Endothelial cell of umbilical vein (primary cell): ENCODE data around the gene MAML3. TPM values are rescaled to one million over a fixed set of nuclear protein-coding genes. Genes with fewer than 3 reads are reported as not detected.

Experiments used
- BruUV-seq: library from RNA; stranded (reverse); fragments of 400-500 nt; replicated peaks from 2 replicates; lab custom pipeline; 2021; lab: Mats Ljungman, UMichigan
- CTCF ChIA-PET: fragments of 300-600, 350-600 bp; sonication (Branson Sonifier 250); formaldehyde crosslinking; loops from one replicate; lab custom pipeline; 2021; ENCODE audit warnings: antibody characterized with exemption, inconsistent platforms; lab: Charles Lee
- POLR2A ChIA-PET: fragments of 300-600, 350-600 bp; sonication (Branson Sonifier 250); formaldehyde crosslinking; loops from one replicate; lab custom pipeline; 2021; ENCODE audit warnings: antibody characterized with exemption, inconsistent platforms; lab: Charles Lee
- DNase-seq: peaks from one replicate; pipeline ENCODE4 v3.0.0-alpha.2; 2011; ENCODE audit warnings: low read depth, low spot score
- FAIRE-seq: peaks from 2 replicates; lab custom pipeline; 2011; peaks lifted over from hg19 to GRCh38; lab: Jason Lieb, UNC
- H2AFZ ChIP-seq: 2 replicates; pipeline ENCODE4 v1.6.0; 2012; ENCODE audit warnings: low read depth, low read length, control low read depth, inconsistent platforms
- H3K27ac ChIP-seq: 2 replicates; pipeline ENCODE4 v1.5.1; 2011; ENCODE audit warnings: low read depth, mild to moderate bottlenecking, control low read depth, low read length, moderate library complexity; ENCODE audit not compliant: insufficient read depth
- H3K27me3 ChIP-seq, 2 experiments: 2 replicates each; pipeline versions ENCODE4 v1.6.0 to v1.6.1; 2011; ENCODE audit warnings: low read length in 2 of 2, mixed read lengths in 1 of 2; ENCODE audit not compliant: control insufficient read depth in 2 of 2, insufficient read depth in 2 of 2
- H3K36me3 ChIP-seq, 2 experiments: 2 replicates in 1 of 2; 3 replicates in 1 of 2; pipeline ENCODE4 v1.5.1; 2011; ENCODE audit warnings: low read length in 2 of 2, mild to moderate bottlenecking in 1 of 2, moderate library complexity in 1 of 2; ENCODE audit not compliant: control insufficient read depth in 2 of 2, insufficient read depth in 2 of 2; ENCODE audit errors: extremely low read depth in 1 of 2
- H3K4me1 ChIP-seq: 3 replicates; pipeline ENCODE4 v1.5.1; 2011; ENCODE audit warnings: mild to moderate bottlenecking, low read length; ENCODE audit not compliant: control insufficient read depth, insufficient read depth; ENCODE audit errors: extremely low read depth
- H3K4me2 ChIP-seq: 2 replicates; pipeline ENCODE4 v1.6.1; 2011; ENCODE audit warnings: low read length, control low read depth, mixed read lengths; ENCODE audit not compliant: insufficient read depth
- H3K4me3 ChIP-seq, 3 experiments: fragments of 200-600 bp in 1 of 3; sonication (generic), shearing (Covaris generic) in 1 of 3; replicated peaks in 1 of 3; 2 replicates each; pipeline ENCODE4 v1.5.1; 2011 to 2016; ENCODE audit warnings: control low read depth in 3 of 3, low read length in 3 of 3, mild to moderate bottlenecking in 2 of 3, inconsistent platforms in 1 of 3, low read depth in 1 of 3, moderate library complexity in 1 of 3; ENCODE audit not compliant: insufficient read depth in 1 of 3
- H3K79me2 ChIP-seq: 2 replicates; pipeline ENCODE4 v1.6.0; 2012; ENCODE audit warnings: low read length, inconsistent platforms; ENCODE audit not compliant: control insufficient read depth, insufficient read depth
- H3K9ac ChIP-seq: replicated peaks from 2 replicates; pipeline ENCODE3; 2011; ENCODE audit warnings: low read length, control low read depth; ENCODE audit not compliant: insufficient read depth; ENCODE audit errors: extremely low read depth
- H3K9me1 ChIP-seq: replicated peaks from 3 replicates; pipeline ENCODE4 v1.6.0; 2011; ENCODE audit warnings: mild to moderate bottlenecking, low read length; ENCODE audit not compliant: control insufficient read depth, insufficient read depth; ENCODE audit errors: extremely low read depth
- H3K9me3 ChIP-seq: replicated peaks from 2 replicates; pipeline ENCODE4 v1.5.1; 2012; ENCODE audit warnings: low read length, inconsistent platforms; ENCODE audit not compliant: control insufficient read depth, insufficient read depth
- H4K20me1 ChIP-seq: replicated peaks from 2 replicates; pipeline ENCODE3; 2011; ENCODE audit warnings: mild to moderate bottlenecking, low read length; ENCODE audit not compliant: control insufficient read depth, insufficient read depth; ENCODE audit errors: extremely low read depth
- EZH2 ChIP-seq: IDR thresholded peaks from 2 replicates; pipeline ENCODE4 v1.6.1; 2012; ENCODE audit warnings: borderline replicate concordance, low read depth, mild to moderate bottlenecking, moderate library complexity, low read length, inconsistent platforms; ENCODE audit not compliant: severe bottlenecking
- FOS ChIP-seq: IDR thresholded peaks from 2 replicates; pipeline ENCODE4 v1.6.1; 2011; ENCODE audit warnings: mild to moderate bottlenecking, low read length, moderate library complexity, borderline replicate concordance; ENCODE audit not compliant: insufficient read depth
- GATA2 ChIP-seq: IDR thresholded peaks from 2 replicates; pipeline ENCODE4 v1.7.0; 2011; ENCODE audit warnings: low read depth, mild to moderate bottlenecking, moderate library complexity, mixed read lengths, low read length; ENCODE audit not compliant: insufficient read length, insufficient read depth
- JUN ChIP-seq: IDR thresholded peaks from 2 replicates; pipeline ENCODE4 v1.6.1; 2011; ENCODE audit warnings: borderline replicate concordance, low read depth; ENCODE audit not compliant: insufficient read length, insufficient read depth
- MYC ChIP-seq: IDR thresholded peaks from one replicate; pipeline ENCODE4 v1.6.1; 2011; ENCODE audit warnings: mild to moderate bottlenecking, low read depth, low read length
- POLR2A ChIP-seq: IDR thresholded peaks from 2 replicates; pipeline ENCODE4 v1.6.1; 2012; ENCODE audit warnings: low read depth, mild to moderate bottlenecking, control low read depth, low read length
- POLR2AphosphoS5 ChIP-seq: IDR thresholded peaks from 2 replicates; pipeline ENCODE4 v1.6.1; 2012; ENCODE audit warnings: low read depth, mild to moderate bottlenecking, control low read depth, low read length, moderate library complexity; ENCODE audit not compliant: insufficient read depth
- dilution Hi-C: fragments of 300-500 bp; cut with MboI; formaldehyde crosslinking; loops from one replicate; pipeline ENCODE4 v1.15.0; 2019; ENCODE audit warnings: low sequenced_read_pairs; ENCODE audit not compliant: extremely low pct_ligation_motif_present
- intact Hi-C: fragments of 100-400 bp; cut with micrococcal nuclease; formaldehyde crosslinking; loops from one replicate; pipeline ENCODE4 v1.10.0; 2022
- polyA plus RNA-seq, 4 experiments: library from polyadenylated mRNA; depleted of rRNA in 3 of 4; stranded (reverse) in 3 of 4; unstranded in 1 of 4; fragments of >200 nt; gene quantifications; 2 replicates each; pipeline versions ENCODE4 v1.2.1 to v1.2.3, GENCODE V29; 2011 to 2012; ENCODE audit warnings: missing spikeins in 1 of 4
- total RNA-seq: library from RNA; stranded (reverse); gene quantifications from 2 replicates; pipeline ENCODE4 v1.2.3, GENCODE V29; 2021
- TF ChIP-seq, protein P1 (sequence below), 2 donors: IDR thresholded peaks; 1 replicate in 1 of 2; 2 replicates in 1 of 2; pipeline ENCODE4 v1.5.1; 2011; ENCODE audit warnings: low read length in 2 of 2, mild to moderate bottlenecking in 2 of 2, moderate library complexity in 2 of 2, control low read depth in 1 of 2, inconsistent platforms in 1 of 2, low read depth in 1 of 2; ENCODE audit not compliant: insufficient read depth in 1 of 2; ENCODE audit errors: extremely low read depth in 1 of 2
- TF ChIP-seq, protein P2 (sequence below): IDR thresholded peaks from 2 replicates; pipeline ENCODE4 v1.6.1; 2011; ENCODE audit not compliant: insufficient read depth, insufficient read length

Gene MAML3
- total and polyA plus RNA-seq, 2 donors (not counting 3 experiments of a cell fraction or from before 2014, with no cell fraction given): 14.0 to 20.3 TPM

- no peaks in the 10 kb centered on the region for H3K27me3 ChIP-seq
- H3K9me1 ChIP-seq: no peaks in the 10 kb centered on the region
- POLR2A ChIA-PET: no interaction called here
- H3K27ac ChIP-seq: no peak overlapping the region
- no peak overlapping the region for H3K4me2 ChIP-seq
- dilution Hi-C loops (no loop called here), intact Hi-C loops (no loop called here)
- H3K4me3 ChIP-seq: no peak overlapping the region
- H3K9ac ChIP-seq: no peak overlapping the region
- H2AFZ ChIP-seq: no peak overlapping the region
- FAIRE-seq: peak; percentile 37
- no TSS peak for BruUV-seq
- H3K79me2 ChIP-seq: no peaks in the 10 kb centered on the region
- no peaks in the 10 kb centered on the region for H3K9me3 ChIP-seq
- TF ChIP-seq, protein P1, sequence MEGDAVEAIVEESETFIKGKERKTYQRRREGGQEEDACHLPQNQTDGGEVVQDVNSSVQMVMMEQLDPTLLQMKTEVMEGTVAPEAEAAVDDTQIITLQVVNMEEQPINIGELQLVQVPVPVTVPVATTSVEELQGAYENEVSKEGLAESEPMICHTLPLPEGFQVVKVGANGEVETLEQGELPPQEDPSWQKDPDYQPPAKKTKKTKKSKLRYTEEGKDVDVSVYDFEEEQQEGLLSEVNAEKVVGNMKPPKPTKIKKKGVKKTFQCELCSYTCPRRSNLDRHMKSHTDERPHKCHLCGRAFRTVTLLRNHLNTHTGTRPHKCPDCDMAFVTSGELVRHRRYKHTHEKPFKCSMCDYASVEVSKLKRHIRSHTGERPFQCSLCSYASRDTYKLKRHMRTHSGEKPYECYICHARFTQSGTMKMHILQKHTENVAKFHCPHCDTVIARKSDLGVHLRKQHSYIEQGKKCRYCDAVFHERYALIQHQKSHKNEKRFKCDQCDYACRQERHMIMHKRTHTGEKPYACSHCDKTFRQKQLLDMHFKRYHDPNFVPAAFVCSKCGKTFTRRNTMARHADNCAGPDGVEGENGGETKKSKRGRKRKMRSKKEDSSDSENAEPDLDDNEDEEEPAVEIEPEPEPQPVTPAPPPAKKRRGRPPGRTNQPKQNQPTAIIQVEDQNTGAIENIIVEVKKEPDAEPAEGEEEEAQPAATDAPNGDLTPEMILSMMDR (IDR thresholded peaks at IDR 0.05; ENCODE audit: extremely low read depth in 1 of 2, insufficient read depth in 1 of 2, low read depth in 1 of 2, low read length in 2 of 2): no peak
- TF ChIP-seq JUN: no peak
- no peak for TF ChIP-seq EZH2
- no peak for TF ChIP-seq POLR2A
- TF ChIP-seq, protein P2, sequence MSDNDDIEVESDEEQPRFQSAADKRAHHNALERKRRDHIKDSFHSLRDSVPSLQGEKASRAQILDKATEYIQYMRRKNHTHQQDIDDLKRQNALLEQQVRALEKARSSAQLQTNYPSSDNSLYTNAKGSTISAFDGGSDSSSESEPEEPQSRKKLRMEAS: no peak
- no peak for TF ChIP-seq FOS
- no peak for TF ChIP-seq POLR2AphosphoS5
- no peak for TF ChIP-seq MYC
- TF ChIP-seq GATA2: no peak
- H4K20me1 ChIP-seq: no peaks in the 10 kb centered on the region
- peaks cover 5% of the 10 kb centered on the region for H3K4me1 ChIP-seq
- DNase-seq: peak; percentile 29
- CTCF ChIA-PET: interaction anchor here (1.4 to 1.5 kb wide), 2 partner anchors 22 to 123 kb away, joined by 3 to 4 read pairs; no protein-coding TSS in a partner anchor
- no peaks in the 10 kb centered on the region for H3K36me3 ChIP-seq
Measured at GRCh38 chr4:139857021-139857420, 297.0 kb downstream of the MAML3 start.
